H1 (cell line): Measurements from ENCODE around the gene HNRNPAB. TPM values are rescaled to one million over a fixed set of nuclear protein-coding genes. Genes with fewer than 3 reads are reported as not detected.
A peak's percentile ranks its signal among the peaks of the same experiment; 100 is the strongest.

Experiments
- CEBPB ChIP-seq: IDR thresholded peaks from 2 replicates; pipeline ENCODE4 v1.6.1; 2012; ENCODE audit warnings: low read depth, low read length
- FOSL1 ChIP-seq: IDR thresholded peaks from 2 replicates; pipeline ENCODE4 v1.6.1; 2011; ENCODE audit warnings: mild to moderate bottlenecking, low read depth, low read length, moderate library complexity; ENCODE audit not compliant: insufficient read depth
- JUND ChIP-seq: IDR thresholded peaks from 2 replicates; pipeline ENCODE4 v1.6.1; 2011; ENCODE audit warnings: mild to moderate bottlenecking, improper control_type of control experiment, low read length
- MAFK ChIP-seq: IDR thresholded peaks from 2 replicates; pipeline ENCODE4 v1.6.1; 2012; ENCODE audit warnings: low read depth, mild to moderate bottlenecking, improper control_type of control experiment, low read length
- POLR2A ChIP-seq, 2 experiments: IDR thresholded peaks; 1 replicate in 1 of 2; 2 replicates in 1 of 2; pipeline ENCODE4 v1.6.1; 2011; ENCODE audit warnings: low read depth in 2 of 2, low read length in 2 of 2, mild to moderate bottlenecking in 2 of 2; ENCODE audit errors: control extremely low read depth in 1 of 2
- POLR2AphosphoS5 ChIP-seq: IDR thresholded peaks from 2 replicates; pipeline ENCODE4 v1.6.1; 2011; ENCODE audit warnings: low read depth, low read length
- RBBP5 ChIP-seq: IDR thresholded peaks from 2 replicates; pipeline ENCODE4 v1.7.1; 2012; ENCODE audit warnings: low read depth, mild to moderate bottlenecking, inconsistent platforms, low read length, moderate library complexity, borderline replicate concordance
- YY1 ChIP-seq: IDR thresholded peaks from 2 replicates; pipeline ENCODE4 v1.6.1; 2011; ENCODE audit warnings: low read depth, mild to moderate bottlenecking, low read length
- polyA plus RNA-seq, 7 experiments: library from polyadenylated mRNA; depleted of rRNA in 3 of 7; stranded (reverse) in 5 of 7; unstranded in 2 of 7; fragments of >200 nt in 5 of 7; fragments of 200-250 nt in 2 of 7; gene quantifications; 1 replicate in 5 of 7; 2 replicates in 1 of 7; 4 replicates in 1 of 7; pipeline versions ENCODE4 v1.2.1 to v1.2.3, GENCODE V29; 2011 to 2013; ENCODE audit warnings: missing spikeins in 2 of 7, mixed read lengths in 2 of 7
- total RNA-seq: library from RNA; stranded (reverse); fragmentation: NEBNext Ultra II Directional; extraction: Animal tissue kit (Norgen Biotek cat#: 25700); gene quantifications from 2 replicates; pipeline ENCODE4 v1.2.1, GENCODE V29; 2021
- TF ChIP-seq, protein P1 (sequence below), 3 experiments: IDR thresholded peaks; 1 replicate in 2 of 3; 2 replicates in 1 of 3; pipeline versions ENCODE4 v1.5.1 to v1.6.1; 2011; ENCODE audit warnings: low read length in 3 of 3, mild to moderate bottlenecking in 3 of 3, inconsistent platforms in 2 of 3, low read depth in 1 of 3, moderate library complexity in 1 of 3; ENCODE audit not compliant: insufficient read depth in 1 of 3; ENCODE audit errors: control extremely low read depth in 1 of 3

HNRNPAB gene
- total and polyA plus RNA-seq, 2 of the 8 experiments (the other 6 are each of a cell fraction or from before 2014, with no cell fraction given), result 373 to 563 TPM

DNA sequence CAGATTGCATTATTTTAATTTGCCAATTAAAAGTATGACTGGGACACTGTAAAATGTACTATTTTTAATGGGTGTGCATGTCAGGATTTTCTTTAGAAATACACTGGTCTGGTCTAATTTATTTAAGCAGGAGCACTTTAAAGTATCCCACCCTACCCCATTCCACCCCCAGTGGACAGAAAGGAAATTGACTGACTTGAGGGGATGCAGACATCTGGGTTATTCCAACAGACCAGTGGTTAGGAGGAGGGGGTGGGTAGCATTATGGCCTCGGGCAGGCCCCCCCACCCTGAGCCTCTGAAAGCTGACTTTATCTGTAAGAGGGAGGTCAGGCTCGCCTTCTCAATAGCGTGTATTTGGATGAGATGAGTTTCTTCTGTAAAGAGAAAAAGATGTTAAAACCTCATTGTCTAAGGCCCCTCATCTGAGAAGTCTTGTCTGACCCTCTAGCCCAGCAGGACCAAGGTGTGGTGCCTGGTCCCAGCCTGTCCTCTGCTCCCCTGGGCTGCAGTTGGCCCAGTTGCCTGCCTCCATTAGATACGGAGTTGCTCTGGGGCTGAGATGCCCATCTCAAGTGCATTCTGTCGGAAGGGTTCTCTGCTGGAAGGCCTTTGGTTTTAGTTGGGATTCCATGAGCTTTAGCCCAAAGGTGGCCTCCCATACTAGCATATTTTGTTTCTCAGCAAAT is 4.4 kb downstream of the HNRNPAB start (continued):
- TF ChIP-seq, protein P1, sequence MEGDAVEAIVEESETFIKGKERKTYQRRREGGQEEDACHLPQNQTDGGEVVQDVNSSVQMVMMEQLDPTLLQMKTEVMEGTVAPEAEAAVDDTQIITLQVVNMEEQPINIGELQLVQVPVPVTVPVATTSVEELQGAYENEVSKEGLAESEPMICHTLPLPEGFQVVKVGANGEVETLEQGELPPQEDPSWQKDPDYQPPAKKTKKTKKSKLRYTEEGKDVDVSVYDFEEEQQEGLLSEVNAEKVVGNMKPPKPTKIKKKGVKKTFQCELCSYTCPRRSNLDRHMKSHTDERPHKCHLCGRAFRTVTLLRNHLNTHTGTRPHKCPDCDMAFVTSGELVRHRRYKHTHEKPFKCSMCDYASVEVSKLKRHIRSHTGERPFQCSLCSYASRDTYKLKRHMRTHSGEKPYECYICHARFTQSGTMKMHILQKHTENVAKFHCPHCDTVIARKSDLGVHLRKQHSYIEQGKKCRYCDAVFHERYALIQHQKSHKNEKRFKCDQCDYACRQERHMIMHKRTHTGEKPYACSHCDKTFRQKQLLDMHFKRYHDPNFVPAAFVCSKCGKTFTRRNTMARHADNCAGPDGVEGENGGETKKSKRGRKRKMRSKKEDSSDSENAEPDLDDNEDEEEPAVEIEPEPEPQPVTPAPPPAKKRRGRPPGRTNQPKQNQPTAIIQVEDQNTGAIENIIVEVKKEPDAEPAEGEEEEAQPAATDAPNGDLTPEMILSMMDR (IDR thresholded peaks at IDR 0.05; ENCODE audit: control extremely low read depth in 1 of 3, insufficient read depth in 1 of 3, low read depth in 1 of 3, low read length in 3 of 3), result peak in 2 of 3 experiments; percentile 15 to 30; a peak in 2 of 4 replicates
- TF ChIP-seq CEBPB (no peak), RBBP5 (no peak), FOSL1 (no peak), POLR2AphosphoS5 (peak; percentile 65), JUND (no peak), YY1 (no peak), POLR2A (IDR thresholded peaks at IDR 0.05; ENCODE audit: control extremely low read depth in 1 of 2, low read depth in 2 of 2, low read length in 2 of 2) (peak; percentile 30 to 56), MAFK (no peak)
